ENCODE measurements around the gene DES.

DNA sequence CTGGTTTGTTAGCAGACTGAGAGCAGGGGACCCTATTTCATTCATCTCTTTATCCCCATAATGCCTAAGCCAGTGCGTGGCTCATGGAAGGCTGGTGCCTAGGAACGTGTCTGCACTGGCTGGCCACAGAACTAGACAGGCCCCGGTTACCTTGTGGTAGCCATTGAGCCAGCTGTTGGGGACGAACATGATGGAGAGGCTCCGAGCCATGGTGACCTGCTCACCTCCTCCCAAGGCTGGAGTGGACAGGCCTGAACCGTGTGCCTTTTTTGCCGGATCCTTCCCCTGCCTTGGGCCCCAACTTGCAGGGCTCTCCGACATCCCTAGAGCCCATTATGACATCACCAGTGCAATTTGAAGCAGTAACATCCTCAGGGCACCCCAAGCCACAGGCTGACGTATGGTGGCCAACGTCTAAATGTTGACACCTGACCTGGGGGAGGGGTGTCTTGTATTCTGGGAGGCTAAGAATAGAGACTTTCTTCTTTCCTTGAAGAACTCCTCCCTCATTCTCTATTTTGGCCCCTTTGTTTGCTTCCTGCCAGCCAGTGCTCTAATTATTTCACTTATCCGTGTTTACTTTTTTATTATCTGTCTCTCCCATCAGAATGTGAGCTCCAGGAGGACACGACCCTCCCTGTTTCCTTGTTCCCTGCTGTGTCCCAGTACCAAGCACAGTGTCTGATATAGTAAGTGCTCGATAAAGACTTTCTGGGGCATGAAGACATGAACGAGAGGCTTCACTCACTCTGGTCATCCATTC is 18.3 kb upstream of the DES start:
- TF ChIP-seq CTCF (IDR thresholded peaks at IDR 0.05 in 2 of 3, conservative IDR thresholded peaks at IDR 0.05 in 1 of 3; ENCODE audit: insufficient read depth in 2 of 3, low read depth in 1 of 3, low read length in 3 of 3): no peak
- no peak for TF ChIP-seq SMAD2 (IDR thresholded peaks at IDR 0.05; ENCODE audit: low read depth, low read length)
- no peak for TF ChIP-seq MED1 (CRISPR knock-in tag; IDR thresholded peaks at IDR 0.05; ENCODE audit: borderline replicate concordance)
- TF ChIP-seq CHD2 (IDR thresholded peaks at IDR 0.05; ENCODE audit: low read depth, low read length): no peak
- TF ChIP-seq EZH2 (IDR thresholded peaks at IDR 0.05; ENCODE audit: borderline replicate concordance, low read depth, low read length): no peak
- TF ChIP-seq, protein P1, sequence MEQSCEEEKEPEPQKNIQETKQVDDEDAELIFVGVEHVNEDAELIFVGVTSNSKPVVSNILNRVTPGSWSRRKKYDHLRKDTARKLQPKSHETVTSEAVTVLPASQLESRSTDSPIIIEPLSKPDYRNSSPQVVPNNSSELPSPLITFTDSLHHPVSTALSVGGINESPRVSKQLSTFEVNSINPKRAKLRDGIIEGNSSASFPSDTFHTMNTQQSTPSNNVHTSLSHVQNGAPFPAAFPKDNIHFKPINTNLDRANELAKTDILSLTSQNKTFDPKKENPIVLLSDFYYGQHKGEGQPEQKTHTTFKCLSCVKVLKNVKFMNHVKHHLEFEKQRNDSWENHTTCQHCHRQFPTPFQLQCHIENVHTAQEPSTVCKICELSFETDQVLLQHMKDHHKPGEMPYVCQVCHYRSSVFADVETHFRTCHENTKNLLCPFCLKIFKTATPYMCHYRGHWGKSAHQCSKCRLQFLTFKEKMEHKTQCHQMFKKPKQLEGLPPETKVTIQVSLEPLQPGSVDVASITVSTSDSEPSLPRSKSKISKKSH (CRISPR knock-in tag; IDR thresholded peaks at IDR 0.05): no peak
- TF ChIP-seq GABPB1 (CRISPR knock-in tag; IDR thresholded peaks at IDR 0.05): no peak
- no peak for TF ChIP-seq E2F5 (CRISPR knock-in tag; IDR thresholded peaks at IDR 0.05)
- no peak for TF ChIP-seq E4F1 (CRISPR knock-in tag; IDR thresholded peaks at IDR 0.05; ENCODE audit: borderline replicate concordance)

Data from K562 (cell line).